GM23338 (cell line): Measurements from ENCODE around the gene FAM120A. TPM values are rescaled to one million over a fixed set of nuclear protein-coding genes. Genes with fewer than 3 reads are reported as not detected.

ENCODE experiments used
- ATAC-seq: fragments of 200-7000 bp; cut with Tn5 transposase; 3 replicates; pipeline ENCODE4 v1.9.1; 2020
- DNase-seq: peaks from one replicate; pipeline ENCODE4 v3.0.0-alpha.2; 2015; ENCODE audit warnings: low spot score
- H2AFZ ChIP-seq: fragments of 200-600 bp; sonication (generic); 2 replicates; pipeline ENCODE4 v1.8.0; 2016; ENCODE audit warnings: antibody characterized with exemption, mild to moderate bottlenecking, moderate library complexity
- H3F3A ChIP-seq: fragments of 200-600 bp; sonication (generic); replicated peaks from 2 replicates; pipeline ENCODE4 v1.8.0; 2017; ENCODE audit warnings: antibody characterized with exemption, mixed run types, low read depth
- H3K27ac ChIP-seq: fragments of 200-600 bp; sonication (generic); 2 replicates; pipeline ENCODE4 v1.6.1; 2016; ENCODE audit warnings: low read depth
- H3K27me3 ChIP-seq: fragments of 200-600 bp; sonication (generic); 2 replicates; pipeline ENCODE4 v1.8.0; 2016; ENCODE audit warnings: mild to moderate bottlenecking, mixed run types, moderate library complexity; ENCODE audit not compliant: insufficient read depth
- H3K36me3 ChIP-seq: fragments of 200-600 bp; sonication (generic); 2 replicates; pipeline ENCODE4 v1.8.0; 2016; ENCODE audit warnings: mild to moderate bottlenecking; ENCODE audit not compliant: insufficient read depth
- H3K4me1 ChIP-seq: fragments of 200-600 bp; sonication (generic); 2 replicates; pipeline ENCODE4 v1.8.0; 2016; ENCODE audit warnings: mild to moderate bottlenecking, moderate library complexity; ENCODE audit not compliant: insufficient read depth
- H3K4me2 ChIP-seq: fragments of 200-600 bp; sonication (generic); 2 replicates; pipeline ENCODE4 v1.7.1; 2017; ENCODE audit warnings: mixed run types
- H3K4me3 ChIP-seq: fragments of 200-600 bp; sonication (generic); 2 replicates; pipeline ENCODE4 v1.6.1; 2016; ENCODE audit warnings: mixed run types
- H3K79me2 ChIP-seq: fragments of 200-600 bp; sonication (generic); replicated peaks from 2 replicates; pipeline ENCODE4 v1.8.0; 2017; ENCODE audit warnings: mild to moderate bottlenecking; ENCODE audit not compliant: insufficient read depth
- H3K9me2 ChIP-seq: fragments of 200-600 bp; sonication (generic); 2 replicates; pipeline ENCODE4 v1.8.0; 2017; ENCODE audit not compliant: insufficient read depth
- H4K20me1 ChIP-seq: fragments of 200-600 bp; sonication (generic); replicated peaks from 2 replicates; pipeline ENCODE4 v1.8.0; 2017; ENCODE audit warnings: mild to moderate bottlenecking; ENCODE audit not compliant: insufficient read depth
- H3K27ac Mint-ChIP-seq: 2 replicates; pipeline ENCODE4 v1.8.0; 2020; ENCODE audit warnings: inconsistent platforms, mild to moderate bottlenecking, moderate library complexity, mixed read lengths
- H3K27me3 Mint-ChIP-seq: 3 replicates; pipeline ENCODE4 v1.8.0; 2022; ENCODE audit warnings: low read depth, mild to moderate bottlenecking, moderate library complexity, mixed read lengths, inconsistent platforms; ENCODE audit not compliant: insufficient read depth, poor library complexity
- H3K36me3 Mint-ChIP-seq: 3 replicates; pipeline ENCODE4 v1.8.0; 2021; ENCODE audit warnings: low read depth, mild to moderate bottlenecking, inconsistent platforms, moderate library complexity, mixed read lengths
- H3K4me1 Mint-ChIP-seq: 3 replicates; pipeline ENCODE4 v1.8.0; 2020; ENCODE audit warnings: mild to moderate bottlenecking, inconsistent platforms, mixed read lengths
- H3K4me3 Mint-ChIP-seq: 3 replicates; pipeline ENCODE4 v1.8.0; 2021; ENCODE audit warnings: moderate library complexity, mild to moderate bottlenecking, inconsistent platforms, mixed read lengths
- H3K9me3 Mint-ChIP-seq: 3 replicates; pipeline ENCODE4 v1.8.0; 2020; ENCODE audit warnings: moderate library complexity, mild to moderate bottlenecking, inconsistent platforms, mixed read lengths
- CREB1 ChIP-seq: fragments of 250-450 bp; sonication (Bioruptor Pico); IDR thresholded peaks from 2 replicates; pipeline ENCODE4 v1.5.0; 2020; ENCODE audit warnings: low read depth, mild to moderate bottlenecking, moderate library complexity
- CTCF ChIP-seq, 2 experiments: fragments of 200-600 bp in 1 of 2; sonication (generic) in 1 of 2; conservative IDR thresholded peaks; 2 replicates each; pipeline versions ENCODE4 v1.5.1 to v1.6.1; 2016 to 2017; ENCODE audit warnings: antibody characterized with exemption in 2 of 2, low read depth in 2 of 2, mild to moderate bottlenecking in 2 of 2, moderate library complexity in 1 of 2
- EZH2 ChIP-seq: fragments of 200-600 bp; sonication (generic); IDR thresholded peaks from one replicate; pipeline ENCODE4 v1.8.0; 2017; ENCODE audit warnings: antibody characterized with exemption, mild to moderate bottlenecking, low read depth; ENCODE audit not compliant: unreplicated experiment
- EZH2phosphoT487 ChIP-seq: fragments of 200-600 bp; sonication (generic); IDR thresholded peaks from one replicate; pipeline ENCODE4 v1.8.1; 2018; ENCODE audit warnings: antibody characterized with exemption; ENCODE audit not compliant: unreplicated experiment
- JUNB ChIP-seq: IDR thresholded peaks from one replicate; pipeline ENCODE4 v1.6.1; 2016; ENCODE audit warnings: antibody characterized with exemption; ENCODE audit not compliant: unreplicated experiment
- POLR2AphosphoS5 ChIP-seq: IDR thresholded peaks from 2 replicates; pipeline ENCODE4 v1.6.1; 2016; ENCODE audit warnings: antibody characterized with exemption, low read depth
- REST ChIP-seq: IDR thresholded peaks from one replicate; pipeline ENCODE4 v1.6.1; 2018; ENCODE audit warnings: antibody characterized with exemption; ENCODE audit not compliant: unreplicated experiment
- STAT1 ChIP-seq: IDR thresholded peaks from one replicate; pipeline ENCODE4 v1.6.1; 2016; ENCODE audit warnings: antibody characterized with exemption; ENCODE audit not compliant: unreplicated experiment
- ZNF114 ChIP-seq: fragments of 250-450 bp; sonication (Bioruptor Pico); IDR thresholded peaks from 2 replicates; pipeline ENCODE4 v1.5.0; 2020; ENCODE audit warnings: mild to moderate bottlenecking, moderate library complexity
- ZNF331 ChIP-seq: fragments of 250-450 bp; sonication (Bioruptor Pico); IDR thresholded peaks from 2 replicates; pipeline ENCODE4 v1.5.0; 2020; ENCODE audit warnings: low read depth, mild to moderate bottlenecking, moderate library complexity
- polyA plus RNA-seq: library from polyadenylated mRNA; unstranded; fragments of >200 nt; fragmentation: Nextera tagmentation; extraction: Ambion mirVana; gene quantifications from 2 replicates; pipeline ENCODE4 v1.2.1, GENCODE V29; 2016
- total RNA-seq: library from RNA; depleted of rRNA; stranded (reverse); fragments of >200 nt; shearing (Covaris generic); gene quantifications from 2 replicates; pipeline ENCODE4 v1.2.3, GENCODE V29; 2014
- TF ChIP-seq, protein P1 (sequence below): IDR thresholded peaks from 2 replicates; pipeline ENCODE4 v1.6.1; 2016; ENCODE audit warnings: antibody characterized with exemption
- TF ChIP-seq, protein P2 (sequence below): fragments of 250-450 bp; sonication (Bioruptor Pico); IDR thresholded peaks from 2 replicates; pipeline ENCODE4 v1.5.0; 2020; ENCODE audit warnings: mild to moderate bottlenecking, moderate library complexity

Gene FAM120A
- total and polyA plus RNA-seq, 2 experiments from 2014 or later, result 28.2 to 52.5 TPM

DNA sequence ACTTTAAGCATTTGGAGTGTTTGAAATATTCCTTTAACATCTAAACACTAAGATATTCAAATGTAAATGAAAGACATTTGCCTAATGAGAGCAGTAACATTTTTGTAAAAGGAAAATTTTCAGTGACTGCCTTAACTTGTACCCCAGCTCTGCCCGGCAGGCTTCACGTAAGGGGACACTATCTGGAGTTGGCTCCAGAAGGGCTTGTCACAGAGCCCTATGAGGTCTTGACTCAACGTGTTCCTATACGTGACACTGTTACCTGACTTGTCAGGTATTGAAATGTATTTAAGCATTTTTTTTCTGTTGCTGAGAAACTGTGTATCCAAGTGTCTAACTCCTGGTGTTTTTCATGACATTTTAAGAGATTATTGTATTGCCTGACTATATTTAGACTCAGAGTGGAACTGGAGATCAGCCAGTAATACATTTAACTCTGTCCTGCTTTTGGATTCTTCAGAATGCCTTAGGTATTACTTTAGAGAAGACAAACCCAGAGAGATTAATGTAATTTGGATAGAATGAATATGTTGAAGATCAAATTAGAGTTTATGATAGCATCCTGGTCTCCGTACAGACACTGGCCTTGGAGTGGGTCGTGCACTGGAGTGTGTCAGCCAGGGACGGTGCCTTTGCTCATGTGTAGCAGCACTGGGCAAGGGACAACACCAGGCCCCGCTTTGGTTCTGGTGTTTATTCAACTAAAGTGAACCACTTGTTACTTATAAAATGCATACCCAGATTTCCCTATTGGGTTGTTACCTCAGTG, 90.3 kb downstream of the FAM120A start (continued):
- TF ChIP-seq EZH2, result no peak
- no peak for TF ChIP-seq ZNF114 (CRISPR knock-in tag)
- TF ChIP-seq EZH2phosphoT487, result no peak
- no peak for TF ChIP-seq POLR2AphosphoS5
- no peak for TF ChIP-seq REST
- no peak for TF ChIP-seq ZNF331 (CRISPR knock-in tag)
- TF ChIP-seq, protein P1, sequence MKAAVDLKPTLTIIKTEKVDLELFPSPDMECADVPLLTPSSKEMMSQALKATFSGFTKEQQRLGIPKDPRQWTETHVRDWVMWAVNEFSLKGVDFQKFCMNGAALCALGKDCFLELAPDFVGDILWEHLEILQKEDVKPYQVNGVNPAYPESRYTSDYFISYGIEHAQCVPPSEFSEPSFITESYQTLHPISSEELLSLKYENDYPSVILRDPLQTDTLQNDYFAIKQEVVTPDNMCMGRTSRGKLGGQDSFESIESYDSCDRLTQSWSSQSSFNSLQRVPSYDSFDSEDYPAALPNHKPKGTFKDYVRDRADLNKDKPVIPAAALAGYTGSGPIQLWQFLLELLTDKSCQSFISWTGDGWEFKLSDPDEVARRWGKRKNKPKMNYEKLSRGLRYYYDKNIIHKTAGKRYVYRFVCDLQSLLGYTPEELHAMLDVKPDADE, result no peak
- no peak for TF ChIP-seq STAT1
- TF ChIP-seq JUNB, result no peak
- no peak for TF ChIP-seq CREB1

GRCh38 chr9:93543117-93543516, 91.6 kb downstream of the FAM120A start:
- ATAC-seq, result no peak
- peaks cover 26% of the 10 kb centered on the region for H3K36me3 Mint-ChIP-seq
- peaks cover 3% of the 10 kb centered on the region for H4K20me1 ChIP-seq
- TF ChIP-seq POLR2AphosphoS5 (no peak), EZH2 (no peak), CTCF (conservative IDR thresholded peaks at IDR 0.05; ENCODE audit: low read depth in 2 of 2) (no peak), EZH2phosphoT487 (no peak)
- TF ChIP-seq, protein P2, sequence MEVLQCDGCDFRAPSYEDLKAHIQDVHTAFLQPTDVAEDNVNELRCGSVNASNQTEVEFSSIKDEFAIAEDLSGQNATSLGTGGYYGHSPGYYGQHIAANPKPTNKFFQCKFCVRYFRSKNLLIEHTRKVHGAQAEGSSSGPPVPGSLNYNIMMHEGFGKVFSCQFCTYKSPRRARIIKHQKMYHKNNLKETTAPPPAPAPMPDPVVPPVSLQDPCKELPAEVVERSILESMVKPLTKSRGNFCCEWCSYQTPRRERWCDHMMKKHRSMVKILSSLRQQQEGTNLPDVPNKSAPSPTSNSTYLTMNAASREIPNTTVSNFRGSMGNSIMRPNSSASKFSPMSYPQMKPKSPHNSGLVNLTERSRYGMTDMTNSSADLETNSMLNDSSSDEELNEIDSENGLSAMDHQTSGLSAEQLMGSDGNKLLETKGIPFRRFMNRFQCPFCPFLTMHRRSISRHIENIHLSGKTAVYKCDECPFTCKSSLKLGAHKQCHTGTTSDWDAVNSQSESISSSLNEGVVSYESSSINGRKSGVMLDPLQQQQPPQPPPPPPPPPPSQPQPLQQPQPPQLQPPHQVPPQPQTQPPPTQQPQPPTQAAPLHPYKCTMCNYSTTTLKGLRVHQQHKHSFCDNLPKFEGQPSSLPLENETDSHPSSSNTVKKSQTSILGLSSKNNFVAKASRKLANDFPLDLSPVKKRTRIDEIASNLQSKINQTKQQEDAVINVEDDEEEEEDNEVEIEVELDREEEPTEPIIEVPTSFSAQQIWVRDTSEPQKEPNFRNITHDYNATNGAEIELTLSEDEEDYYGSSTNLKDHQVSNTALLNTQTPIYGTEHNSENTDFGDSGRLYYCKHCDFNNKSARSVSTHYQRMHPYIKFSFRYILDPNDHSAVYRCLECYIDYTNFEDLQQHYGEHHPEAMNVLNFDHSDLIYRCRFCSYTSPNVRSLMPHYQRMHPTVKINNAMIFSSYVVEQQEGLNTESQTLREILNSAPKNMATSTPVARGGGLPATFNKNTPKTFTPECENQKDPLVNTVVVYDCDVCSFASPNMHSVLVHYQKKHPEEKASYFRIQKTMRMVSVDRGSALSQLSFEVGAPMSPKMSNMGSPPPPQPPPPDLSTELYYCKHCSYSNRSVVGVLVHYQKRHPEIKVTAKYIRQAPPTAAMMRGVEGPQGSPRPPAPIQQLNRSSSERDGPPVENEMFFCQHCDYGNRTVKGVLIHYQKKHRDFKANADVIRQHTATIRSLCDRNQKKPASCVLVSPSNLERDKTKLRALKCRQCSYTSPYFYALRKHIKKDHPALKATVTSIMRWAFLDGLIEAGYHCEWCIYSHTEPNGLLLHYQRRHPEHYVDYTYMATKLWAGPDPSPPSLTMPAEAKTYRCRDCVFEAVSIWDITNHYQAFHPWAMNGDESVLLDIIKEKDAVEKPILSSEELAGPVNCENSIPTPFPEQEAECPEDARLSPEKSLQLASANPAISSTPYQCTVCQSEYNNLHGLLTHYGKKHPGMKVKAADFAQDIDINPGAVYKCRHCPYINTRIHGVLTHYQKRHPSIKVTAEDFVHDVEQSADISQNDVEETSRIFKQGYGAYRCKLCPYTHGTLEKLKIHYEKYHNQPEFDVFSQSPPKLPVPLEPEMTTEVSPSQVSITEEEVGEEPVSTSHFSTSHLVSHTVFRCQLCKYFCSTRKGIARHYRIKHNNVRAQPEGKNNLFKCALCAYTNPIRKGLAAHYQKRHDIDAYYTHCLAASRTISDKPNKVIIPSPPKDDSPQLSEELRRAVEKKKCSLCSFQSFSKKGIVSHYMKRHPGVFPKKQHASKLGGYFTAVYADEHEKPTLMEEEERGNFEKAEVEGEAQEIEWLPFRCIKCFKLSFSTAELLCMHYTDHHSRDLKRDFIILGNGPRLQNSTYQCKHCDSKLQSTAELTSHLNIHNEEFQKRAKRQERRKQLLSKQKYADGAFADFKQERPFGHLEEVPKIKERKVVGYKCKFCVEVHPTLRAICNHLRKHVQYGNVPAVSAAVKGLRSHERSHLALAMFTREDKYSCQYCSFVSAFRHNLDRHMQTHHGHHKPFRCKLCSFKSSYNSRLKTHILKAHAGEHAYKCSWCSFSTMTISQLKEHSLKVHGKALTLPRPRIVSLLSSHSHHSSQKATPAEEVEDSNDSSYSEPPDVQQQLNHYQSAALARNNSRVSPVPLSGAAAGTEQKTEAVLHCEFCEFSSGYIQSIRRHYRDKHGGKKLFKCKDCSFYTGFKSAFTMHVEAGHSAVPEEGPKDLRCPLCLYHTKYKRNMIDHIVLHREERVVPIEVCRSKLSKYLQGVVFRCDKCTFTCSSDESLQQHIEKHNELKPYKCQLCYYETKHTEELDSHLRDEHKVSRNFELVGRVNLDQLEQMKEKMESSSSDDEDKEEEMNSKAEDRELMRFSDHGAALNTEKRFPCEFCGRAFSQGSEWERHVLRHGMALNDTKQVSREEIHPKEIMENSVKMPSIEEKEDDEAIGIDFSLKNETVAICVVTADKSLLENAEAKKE (CRISPR knock-in tag), result no peak

More at GRCh38 chr9:93543117-93543516, 91.6 kb downstream of the FAM120A start:
- no peak for DNase-seq
- Histone ChIP-seq H3K27ac (no peak overlapping the region), H2AFZ (no peak overlapping the region), H3K27me3 (no peaks in the 10 kb centered on the region), H3K36me3 (peaks cover 10% of the 10 kb centered on the region), H3K4me3 (no peak overlapping the region), H3F3A (no peaks in the 10 kb centered on the region), H3K4me1 (no peaks in the 10 kb centered on the region), H3K4me2 (no peak overlapping the region), H3K9me2 (no peaks in the 10 kb centered on the region), H3K79me2 (peaks cover 22% of the 10 kb centered on the region)
- Mint-ChIP-seq H3K9me3 (no peaks in the 10 kb centered on the region), H3K27me3 (peaks cover 10% of the 10 kb centered on the region), H3K4me3 (no peak overlapping the region), H3K27ac (no peak overlapping the region), H3K4me1 (peaks cover 5% of the 10 kb centered on the region; the same call in 2 of the 3 replicates)
